GM19238 (cell line): ENCODE measurements around the gene ELL2.

Source experiments
- DNase-seq: peaks from one replicate; pipeline ENCODE4 v3.0.0; 2011; ENCODE audit warnings: low spot score; ENCODE audit not compliant: insufficient read length

Gene ELL2

DNA sequence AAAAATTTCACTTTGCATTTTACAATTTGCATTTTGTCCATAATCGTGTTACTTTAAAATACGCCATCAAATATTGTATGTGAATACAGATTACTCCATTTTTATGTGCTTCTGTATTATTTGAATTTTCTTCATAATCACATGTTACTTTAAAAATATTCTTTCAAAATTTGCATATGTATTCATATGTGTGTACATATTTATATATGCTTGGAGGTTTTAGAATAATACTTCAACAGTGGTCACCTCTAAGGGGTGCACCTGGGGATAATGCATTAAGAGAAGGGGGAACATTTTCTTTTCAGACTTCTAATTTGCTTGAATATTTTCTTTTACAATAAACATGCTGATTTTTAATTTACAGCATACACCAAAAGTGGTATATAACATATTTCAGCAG is 21.9 kb upstream of the ELL2 start:
- no peak for DNase-seq

DNA sequence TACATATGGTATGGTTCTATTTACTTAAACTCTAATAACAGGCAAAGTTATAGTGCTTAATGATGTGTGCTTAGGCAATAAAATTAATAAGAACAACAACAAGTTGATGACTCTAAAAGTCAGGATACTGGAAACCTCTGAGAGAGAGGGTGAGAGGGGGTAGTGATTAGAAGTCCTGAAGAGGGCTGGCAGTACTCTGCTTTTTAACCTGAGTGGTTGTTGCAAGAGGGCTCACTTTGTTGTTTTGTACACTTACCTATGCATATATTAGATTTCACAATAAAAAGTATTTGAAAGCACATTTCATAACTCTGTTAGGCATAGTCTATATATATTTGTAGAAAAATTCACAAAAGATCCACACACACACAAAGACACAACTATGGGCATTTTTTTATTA is 21.4 kb upstream of the ELL2 start:
- no peak for DNase-seq

DNA sequence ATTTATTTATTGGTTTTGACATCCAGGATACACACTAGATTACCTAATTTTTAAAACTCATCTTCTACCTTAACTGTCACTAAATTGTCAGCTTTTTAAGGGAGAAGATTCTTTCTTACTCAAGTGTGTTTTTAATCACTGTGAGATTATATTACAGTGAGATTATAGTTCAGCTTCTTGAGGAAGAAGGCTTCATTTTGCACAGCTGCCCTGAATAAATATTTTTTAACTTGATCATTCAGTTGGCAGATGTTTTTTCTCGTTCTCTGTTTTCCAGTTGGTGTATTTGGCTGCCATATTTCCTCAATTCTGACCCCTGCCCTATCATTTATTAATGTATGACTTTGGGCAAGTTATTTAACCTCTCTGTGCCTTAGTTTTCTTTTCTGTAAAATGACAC is 15.0 kb upstream of the ELL2 start:
- DNase-seq: no peak

DNA sequence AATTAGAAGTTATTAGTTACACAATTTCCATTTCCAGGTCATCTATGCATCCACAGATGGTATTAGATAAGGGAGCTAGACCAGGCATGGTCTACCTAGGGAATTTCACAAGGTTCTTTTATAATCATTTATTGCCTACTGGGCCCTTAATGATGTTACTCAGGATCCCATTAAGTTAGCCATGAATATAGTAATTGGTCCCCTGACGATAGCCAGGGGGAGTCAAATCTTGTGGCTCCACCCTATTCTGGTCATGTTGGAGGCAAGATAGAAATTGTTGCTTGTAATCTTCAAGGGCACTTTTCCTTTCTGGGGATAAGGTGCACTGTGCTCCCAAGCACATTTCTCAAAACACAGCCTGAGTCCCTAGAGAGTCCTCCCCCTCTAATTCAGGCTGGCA is 14.1 kb upstream of the ELL2 start:
- no peak for DNase-seq

DNA sequence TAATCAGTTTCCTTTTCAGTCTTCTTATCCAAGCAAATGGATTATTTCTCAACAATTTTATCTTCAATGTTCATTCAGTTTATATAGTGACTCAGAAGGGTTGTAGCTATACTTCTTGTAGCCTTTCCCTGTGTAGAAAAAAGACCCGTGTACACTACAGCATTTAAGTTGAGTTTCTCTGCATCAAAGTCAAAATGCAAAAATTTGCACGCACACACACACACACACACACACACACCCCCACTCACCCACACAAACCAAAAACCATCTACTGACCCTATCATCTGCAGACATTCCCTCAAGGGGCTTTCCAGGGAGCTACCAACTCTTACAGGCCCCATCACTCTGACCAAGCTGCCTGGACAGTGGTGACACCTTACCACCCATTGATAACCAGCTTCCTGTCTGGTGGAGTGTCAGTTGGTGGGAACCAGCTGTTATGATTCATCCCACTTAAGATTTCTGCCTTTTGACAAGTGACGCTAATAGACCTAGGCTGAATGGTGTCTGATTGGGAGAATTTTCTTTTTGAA is 12.2 kb upstream of the ELL2 start:
- DNase-seq: no peak

DNA sequence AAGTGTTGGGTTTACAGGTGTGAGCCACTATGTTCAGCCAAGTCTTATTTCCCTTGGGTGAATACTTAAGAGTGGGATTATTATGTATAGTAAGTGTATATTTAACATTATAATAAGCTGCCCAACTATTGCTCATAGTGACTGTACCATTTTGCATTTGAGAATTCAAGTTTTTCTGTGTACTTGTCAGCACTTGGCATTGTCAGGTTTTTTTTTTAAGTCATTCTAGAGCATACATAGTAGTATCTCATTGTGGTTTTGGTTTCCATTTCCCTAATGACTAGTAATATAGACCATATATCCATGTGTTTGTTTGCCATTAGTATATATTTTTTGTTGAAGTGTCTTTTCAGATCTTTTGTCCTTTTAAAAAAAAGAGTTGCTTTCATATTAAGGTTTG is 10.5 kb upstream of the ELL2 start:
- DNase-seq: no peak

DNA sequence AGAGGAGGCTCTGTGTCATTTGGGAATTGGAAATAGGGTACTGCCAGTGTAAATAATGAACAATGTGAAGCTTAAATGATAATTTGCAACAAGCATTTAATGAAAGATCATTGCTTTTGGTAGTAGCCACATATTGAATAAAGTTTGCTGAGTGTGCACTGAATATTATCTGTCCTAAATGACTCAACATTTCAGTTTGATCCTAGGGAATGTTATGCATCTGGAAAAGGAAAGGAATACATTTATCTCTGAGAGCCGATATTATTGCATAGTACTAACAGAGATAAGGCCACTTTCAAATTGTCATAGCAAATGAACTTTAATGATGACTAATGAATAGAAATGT is 8.7 kb upstream of the ELL2 start:
- DNase-seq: no peak

DNA sequence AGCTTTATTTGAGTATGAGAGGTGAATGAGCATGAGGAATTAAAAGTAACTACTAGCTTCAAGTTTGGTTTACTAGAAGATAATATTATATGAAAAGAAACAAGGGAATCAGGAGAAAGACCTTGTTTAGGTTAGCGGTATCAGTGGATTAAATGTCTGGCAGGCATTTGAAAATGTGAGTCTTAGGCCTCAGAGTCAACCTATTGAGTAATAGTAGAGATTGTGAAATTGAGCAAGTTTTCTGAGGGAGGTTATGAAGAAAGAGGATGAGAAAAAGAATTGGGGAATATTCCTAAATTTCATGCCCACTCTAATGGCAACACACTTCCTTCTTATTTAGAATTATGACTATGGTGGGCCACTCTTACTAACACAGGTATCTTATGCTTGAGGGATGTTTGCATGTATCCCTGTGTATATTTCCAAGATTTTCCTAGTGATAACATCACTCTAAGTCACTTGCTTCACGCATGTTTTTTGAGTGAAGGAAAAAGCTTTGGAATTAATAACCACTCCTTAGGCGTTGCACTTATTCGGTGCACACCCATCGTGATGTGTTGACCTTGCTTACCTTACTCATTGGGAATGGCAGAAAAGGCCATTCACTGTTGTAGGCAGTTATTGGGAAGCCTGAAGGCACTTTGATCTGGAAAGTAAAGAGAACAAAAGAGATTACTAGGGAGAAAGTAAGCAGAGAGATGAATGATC is 8.2 kb upstream of the ELL2 start:
- DNase-seq: no peak

DNA sequence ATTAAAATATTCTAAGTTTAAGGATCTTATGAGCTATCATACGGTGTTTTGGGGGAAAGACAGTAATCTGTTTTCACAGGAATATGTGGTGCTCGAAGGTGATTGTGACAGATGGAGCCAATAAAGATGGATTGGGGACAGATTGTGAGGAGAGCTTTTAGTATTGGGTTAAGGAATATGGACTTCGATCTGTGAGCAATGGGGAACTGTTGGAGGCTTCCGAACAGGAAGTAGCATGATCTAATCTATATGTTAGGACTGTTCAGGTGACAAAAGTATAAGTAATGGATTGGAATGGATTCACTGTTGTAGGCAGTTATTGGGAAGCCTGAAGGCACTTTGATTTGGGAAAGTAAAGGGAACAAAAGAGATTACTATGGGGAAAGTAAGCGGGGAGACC is 7.4 kb upstream of the ELL2 start:
- DNase-seq: no peak

DNA sequence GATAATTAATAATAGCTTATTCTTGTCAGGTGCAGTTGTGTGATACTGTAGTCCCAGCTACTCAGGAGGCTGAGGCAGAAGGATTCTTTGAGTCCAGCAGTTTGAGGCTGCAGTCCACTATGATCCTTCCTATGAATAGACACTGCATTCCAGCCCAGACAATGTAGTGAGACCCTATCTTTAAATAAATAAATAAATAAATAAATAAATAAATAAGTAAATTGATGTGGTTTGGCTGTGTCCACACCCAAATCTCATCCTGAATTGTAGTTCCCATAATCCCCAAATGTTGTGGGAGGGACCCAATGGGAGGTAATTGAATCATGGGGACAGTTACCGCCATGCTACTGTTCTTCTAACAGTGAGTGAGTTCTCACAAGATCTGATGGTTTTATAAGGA is 5.6 kb upstream of the ELL2 start:
- DNase-seq: no peak

DNA sequence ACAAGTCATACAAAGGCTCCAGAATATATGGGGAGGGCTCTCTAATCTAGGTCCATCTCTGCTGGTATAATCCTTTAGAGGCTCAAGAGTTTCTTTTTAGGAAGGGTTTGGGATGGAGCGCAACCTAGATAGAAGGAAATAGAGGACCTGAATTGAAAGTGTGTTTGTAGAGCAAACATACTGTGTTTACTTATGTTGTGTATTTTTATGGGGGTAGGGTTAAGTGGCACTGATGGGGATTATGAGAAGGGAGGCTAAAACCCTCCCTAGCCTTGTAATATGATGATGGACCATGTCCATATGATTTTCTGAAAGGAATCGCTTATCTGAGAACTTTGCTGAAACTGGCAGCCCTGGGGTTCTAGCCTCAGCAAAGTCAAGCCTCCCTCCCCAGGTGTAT is 4.4 kb upstream of the ELL2 start:
- no peak for DNase-seq

DNA sequence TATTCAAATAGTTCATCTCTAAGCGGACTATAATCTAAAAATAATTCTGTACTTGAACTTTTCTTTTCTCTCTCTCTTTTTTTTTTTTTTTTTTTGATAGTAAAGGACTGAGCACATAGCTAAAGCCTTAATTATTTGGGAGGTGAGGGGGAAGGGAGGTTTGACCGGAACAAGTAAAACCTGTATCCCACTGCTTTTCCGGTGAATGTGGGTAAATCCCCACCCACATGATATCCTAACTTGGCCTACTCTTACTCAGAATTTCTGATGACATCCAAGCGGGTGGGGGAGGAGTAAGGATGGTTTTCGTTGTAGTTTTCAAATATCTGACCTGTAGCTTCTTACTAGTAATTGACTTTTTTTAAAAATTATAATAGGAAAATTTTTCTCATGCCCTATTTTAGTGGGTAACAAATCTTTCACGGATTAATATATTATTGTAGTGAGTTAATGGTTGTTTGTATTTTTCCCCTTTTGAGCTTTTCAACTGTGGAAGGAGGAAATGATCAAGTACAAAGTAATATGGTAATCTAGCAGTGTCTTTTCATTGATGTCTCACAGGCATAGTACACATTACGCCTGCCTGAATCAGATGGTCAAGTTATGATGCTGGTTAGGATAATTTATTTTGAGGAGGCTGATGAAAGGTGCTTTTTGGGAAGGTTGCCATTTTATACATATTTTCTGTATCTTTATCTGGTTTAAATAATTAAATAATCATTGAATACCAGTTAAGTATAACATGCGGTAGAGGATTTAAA is 2.2 kb upstream of the ELL2 start:
- DNase-seq: no peak

DNA sequence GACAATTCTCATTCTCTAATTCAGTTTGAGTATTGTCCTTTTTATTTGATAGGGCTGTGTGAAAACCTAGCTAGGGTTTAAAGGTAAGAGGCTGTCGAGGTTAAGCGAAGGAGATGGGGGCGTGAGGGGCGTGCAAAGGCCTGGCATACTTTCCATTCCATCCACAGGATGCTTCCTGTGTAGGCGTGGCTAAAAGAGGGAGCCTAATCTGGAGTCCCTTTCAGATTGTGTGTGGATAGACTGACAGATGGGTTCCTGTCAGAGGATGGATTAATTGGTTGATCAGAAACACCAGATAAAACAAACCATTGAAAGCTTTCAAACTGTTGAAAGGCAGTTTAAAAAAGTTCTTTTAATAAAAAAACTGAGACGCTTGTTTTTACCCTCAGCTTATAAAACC is 1.1 kb upstream of the ELL2 start:
- DNase-seq: no peak

DNA sequence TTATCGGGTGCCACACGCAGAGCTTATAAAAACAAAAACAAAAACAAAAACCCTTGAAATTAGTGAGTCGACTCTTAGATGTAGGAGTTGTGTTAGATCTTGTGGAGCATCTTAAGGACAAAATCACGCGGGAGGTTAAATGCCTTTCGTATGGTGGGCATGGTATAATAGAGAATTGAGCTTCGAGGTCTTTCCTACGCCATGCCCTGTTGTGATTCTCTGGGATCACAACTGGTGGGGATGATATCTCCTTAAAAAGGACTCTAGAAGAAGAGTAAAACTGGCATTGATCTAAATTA is 773 bp upstream of the ELL2 start:
- DNase-seq: no peak

DNA sequence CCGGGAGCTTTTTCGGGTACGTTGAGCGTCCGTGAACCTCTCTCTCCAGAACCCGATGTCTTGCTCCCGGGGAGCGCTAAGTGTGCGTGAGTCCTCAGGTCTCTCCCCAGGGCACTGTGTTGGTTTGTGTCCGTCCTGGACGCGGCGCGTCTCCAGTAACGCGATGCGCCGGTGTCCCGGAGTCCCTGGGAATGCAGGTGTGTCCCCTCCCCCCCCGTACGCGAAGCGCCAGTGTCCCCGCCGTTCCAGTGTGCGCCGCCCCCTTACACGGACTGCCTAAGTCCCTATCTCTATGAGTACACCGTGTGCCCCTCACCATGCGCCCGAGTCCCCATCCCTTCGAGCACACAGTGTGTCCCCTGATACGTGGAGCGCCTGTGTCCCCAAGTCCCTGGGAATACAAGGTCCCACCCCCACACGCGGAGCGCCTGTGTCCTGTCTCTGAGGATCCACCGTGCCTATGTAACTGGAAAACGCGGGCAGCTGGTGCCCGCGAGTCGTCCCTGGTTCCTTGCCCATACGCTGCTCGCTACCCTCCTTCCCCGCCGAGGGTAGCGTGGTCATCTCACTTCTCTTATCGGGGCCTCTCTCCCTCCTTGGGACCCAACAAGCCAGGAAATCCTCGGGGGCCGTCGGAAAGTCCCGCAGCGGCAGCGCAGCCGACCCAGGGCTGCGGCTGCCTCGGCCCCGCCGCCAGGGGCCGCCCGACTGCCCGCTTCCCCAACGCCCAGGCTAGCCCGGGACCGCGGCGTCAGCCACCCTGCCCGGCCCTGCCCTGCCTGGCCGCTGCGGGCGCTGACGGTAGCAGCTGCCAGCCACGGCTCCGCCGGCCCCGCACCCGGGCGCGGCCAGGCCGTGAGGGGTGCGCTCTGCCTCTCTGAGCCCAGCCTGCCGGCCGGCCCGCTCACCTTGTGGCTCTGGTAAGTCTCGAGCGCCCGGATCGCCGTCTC is 709 bp downstream of the ELL2 start:
- DNase-seq: peak; percentile 58

DNA sequence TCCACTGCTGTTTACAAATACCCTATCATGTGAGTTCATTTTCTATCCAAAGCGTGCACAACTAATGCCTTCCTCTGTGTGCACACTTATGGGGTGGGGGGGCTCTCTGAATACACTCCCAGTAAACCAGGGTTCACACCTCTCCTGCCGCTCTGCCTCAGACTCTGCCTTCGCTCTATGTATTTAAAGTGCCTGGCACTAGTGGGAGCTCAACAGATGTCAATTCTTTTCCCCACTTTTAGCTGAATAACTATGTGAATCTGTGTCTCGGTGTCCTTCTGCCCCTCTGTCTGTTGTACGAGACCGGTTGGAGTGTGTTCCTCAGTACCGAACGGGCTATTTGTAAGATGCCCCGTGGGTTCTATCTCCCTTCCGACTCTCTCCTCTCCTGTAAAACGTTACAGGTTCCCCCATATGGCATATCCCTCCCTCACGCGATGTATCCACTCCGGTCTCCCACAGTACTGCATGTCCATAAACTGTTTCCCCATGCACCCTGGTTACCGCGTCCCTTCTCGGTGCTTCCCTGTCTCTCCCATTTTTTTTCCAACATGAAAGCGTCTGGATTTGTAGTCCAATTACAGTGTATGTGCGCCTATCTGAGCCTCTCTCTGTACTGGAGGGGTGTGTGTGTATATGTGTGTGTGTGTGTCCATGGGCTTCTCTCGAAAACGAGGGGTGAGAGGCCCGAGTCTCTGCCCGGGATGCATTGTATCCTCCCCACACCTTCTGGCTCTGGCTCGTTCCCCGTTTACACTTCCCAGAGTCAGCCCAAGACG is 1.6 kb downstream of the ELL2 start:
- no peak for DNase-seq

DNA sequence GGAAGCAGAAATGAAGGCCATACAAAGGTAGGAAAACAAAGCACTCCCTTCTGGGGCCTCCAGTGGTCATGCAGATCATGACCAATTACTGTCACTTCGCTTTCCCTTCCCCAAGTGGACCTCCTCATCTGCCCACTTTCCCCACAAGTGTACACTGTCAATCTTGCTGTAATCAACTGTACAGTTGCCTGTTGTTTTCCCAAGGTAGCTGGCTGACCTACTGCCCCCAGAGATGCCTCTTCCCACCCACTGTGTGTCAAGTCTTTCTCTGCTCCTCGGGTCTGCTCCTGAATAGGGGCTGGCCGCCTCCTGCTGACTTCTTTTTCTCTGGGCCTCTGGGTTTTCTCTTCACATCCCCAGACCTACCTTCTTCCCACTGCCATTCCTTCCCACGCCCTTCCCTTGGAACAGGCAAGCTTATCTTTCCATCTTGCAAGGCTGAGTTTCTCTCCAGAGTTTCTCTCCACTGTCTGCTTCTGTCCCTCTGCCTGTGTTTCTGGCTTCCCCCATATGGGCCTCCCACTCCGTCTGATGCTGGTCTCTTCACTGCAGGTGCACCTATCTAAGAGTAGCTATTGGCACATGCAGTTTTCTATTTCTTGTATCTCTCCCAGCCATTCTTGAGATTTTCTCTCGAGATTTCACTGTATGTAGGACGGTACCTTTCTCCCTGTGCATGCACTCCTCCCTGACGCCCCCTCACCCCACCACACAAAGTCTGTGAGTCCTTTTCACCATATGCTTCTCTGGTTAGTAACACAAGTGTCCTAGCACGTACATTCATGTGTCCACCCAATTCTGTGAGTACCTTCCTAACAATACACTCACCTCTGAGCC is 2.4 kb downstream of the ELL2 start:
- no peak for DNase-seq

DNA sequence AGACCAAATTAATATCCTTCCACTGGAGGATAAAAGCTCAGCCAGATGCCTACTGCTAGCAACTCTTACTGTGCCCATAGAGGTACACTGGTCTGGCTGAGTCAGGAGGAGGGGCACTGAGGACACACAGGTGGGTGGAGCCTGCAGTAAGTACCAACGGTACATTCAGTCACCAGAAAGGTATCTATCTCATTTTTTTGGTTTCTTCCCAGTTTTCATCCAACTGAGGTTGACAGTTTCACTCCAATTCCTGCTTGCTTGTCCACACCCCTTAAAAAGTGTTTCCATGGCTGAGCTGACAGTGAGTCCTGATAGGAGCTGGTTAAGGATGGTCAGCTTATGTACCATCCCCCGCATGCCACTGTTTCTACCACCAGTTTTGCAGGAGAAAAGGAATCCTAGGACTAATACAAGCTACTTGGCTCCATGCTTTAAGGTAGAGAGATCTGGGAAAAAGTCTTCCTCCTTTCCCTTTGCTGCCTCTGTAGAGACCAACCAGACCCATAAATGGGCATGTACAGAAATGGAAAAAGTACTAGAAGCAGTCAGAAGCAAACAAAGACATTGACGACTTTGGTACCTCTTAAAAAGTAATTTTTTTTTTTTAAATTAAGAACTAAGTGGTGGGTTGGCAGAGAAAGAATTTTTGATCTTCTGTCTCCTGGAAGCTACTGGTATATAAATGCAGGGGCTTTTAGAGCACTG is 3.2 kb downstream of the ELL2 start:
- no peak for DNase-seq

DNA sequence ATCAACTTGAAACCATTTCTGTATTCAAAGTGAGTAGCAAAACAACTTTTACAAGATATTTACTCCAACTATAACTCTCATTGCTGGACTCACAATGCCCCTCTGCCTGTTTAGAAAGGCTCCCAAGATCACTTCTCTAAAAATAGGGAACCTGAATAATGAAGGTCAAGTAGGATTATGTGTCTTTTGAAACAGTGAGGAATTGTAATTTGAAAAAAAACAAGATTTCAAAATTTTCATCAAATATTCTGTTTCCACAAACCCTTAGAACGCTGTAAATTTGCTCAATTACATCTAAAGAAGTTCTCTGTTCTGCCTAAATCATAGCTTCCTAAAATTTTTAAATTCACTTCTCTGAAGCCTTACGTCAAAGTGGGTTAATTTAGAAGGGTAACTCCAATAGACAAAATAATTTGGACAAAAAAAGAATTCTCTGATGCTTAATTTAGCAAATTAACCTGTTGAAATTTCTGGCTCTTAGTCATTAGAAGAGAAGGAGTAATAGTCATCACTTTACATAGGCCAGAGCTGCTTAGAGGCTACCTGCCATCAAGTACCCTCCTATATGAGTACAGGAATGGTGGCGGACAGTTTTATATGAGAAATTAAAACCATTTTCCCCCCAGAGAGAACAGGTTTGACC is 4.0 kb downstream of the ELL2 start:
- no peak for DNase-seq
